ENCODE measurements around the gene MTMR11. TPM values are rescaled to one million over a fixed set of nuclear protein-coding genes. Genes with fewer than 3 reads are reported as not detected.

Gene MTMR11
- total RNA-seq (2022; extraction: Qiagen RNA extraction; ENCODE audit: low read depth): 6.6 to 10.4 TPM (median 9.3 TPM) in 5 replicates

DNA sequence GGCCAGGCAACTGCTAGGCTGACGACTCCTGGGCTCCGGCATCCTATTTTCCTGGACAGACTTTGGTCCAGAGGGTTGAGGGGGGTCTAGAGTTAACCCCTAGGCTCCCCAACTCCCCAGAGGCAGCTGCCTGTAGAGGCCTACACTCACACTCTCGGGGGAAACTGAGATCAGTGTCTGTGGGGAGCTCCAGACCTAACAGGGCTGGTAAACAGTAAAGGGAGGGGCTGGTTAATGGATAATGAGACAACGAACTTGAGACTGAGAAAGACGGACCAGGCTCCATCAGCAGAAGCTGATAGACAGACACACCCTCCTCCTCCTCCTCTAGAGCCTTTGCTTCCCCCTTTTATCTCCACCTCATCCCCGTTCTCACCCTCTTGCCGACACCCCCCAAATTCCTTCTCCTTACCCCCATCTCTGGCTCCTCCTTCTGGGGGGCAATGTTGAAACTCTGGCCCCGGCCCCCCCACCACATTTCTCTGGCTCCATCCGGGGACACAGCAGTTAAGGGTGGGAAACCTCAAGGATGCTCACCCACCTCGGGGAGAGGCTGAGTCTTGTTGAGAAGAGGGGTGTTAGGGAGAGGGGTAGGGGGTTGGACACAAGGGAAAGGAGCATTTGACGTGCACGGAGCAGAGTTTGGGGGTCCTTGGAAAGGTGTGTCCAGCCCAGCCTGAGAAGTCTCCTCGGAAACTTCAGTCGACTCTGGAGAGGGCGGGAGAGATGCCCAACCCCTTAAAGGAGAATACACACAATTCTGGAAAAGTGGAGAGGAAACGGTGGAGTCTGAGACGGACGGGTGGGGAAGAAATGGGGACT lies at the start of gene MTMR11:
MTMR11 (minus strand) TSS at position 710 of the 822 bp plus-strand sequence; CDS start at position 478, 232 bp downstream.

DNA sequence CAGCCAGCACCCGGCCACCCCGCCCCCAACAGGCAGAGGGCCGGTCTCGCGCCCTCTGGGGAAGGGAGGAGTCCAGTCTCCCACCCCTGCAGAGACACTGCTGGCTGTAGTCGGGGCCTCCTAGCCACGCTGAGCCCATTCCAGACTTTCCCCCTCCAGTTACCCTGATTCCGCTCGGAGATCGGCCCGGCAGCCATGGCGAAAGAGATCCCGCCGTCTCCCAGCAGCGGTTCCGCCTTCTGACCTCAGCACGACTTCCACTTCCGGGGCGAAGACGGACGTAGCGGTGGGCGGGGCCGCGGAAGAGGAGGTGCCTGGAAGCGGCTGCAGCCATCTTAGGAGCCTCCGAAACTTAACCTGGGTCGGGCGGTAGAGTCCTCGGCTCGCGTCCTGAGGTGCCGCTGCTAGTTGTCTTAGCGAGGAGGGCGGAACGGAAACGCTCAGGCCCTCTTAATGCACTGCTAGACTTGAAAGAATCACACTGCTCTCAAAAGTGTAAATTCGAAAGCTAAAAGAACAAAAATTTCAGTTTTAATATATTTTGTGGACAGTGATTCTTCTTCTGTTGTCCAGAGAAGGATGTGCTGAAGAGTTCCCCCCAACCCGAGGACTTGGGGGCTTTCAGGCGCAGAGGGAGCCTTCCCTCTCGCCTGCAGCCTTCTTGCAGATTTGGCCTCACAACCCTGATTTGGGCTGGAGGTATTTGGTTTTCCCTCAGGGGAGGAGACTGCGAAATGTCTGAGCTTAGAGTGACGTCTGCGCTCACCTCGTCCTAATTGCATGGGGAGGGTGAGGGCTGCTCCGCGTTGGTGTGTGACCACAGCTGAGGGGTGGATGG lies 8.9 kb downstream of the MTMR11 start, which contains the start of gene SF3B4:
SF3B4 (minus strand) TSS at position 241 of the 838 bp plus-strand sequence; CDS start at position 197, 44 bp downstream.

DNA sequence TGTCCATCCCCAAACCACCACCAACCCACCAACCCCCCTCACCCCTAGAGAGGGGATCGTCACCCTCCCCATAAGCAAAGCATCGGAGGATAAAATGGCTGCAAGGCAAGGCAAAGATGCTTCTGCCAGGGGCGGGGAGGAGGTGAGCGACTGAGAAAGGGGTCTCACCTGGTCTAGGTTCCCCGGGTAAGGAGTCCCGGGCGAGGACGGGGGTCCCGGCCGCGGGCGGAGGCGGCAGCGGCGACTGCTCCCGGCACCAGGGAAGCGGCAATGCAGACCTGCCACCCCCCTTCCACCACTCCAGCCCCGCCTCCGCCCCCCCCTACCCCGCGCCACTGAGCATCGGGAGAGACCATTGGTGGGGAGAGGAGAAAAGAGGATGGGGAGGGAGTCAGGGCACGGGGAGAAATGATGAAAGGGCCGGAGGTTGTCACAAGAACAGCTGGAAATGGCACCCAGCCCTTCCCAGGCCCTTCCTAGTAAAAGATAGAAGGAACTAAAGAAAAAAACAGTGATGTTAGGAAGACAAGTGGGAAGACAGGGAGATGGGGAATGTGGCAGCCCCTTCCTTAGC lies 19.0 kb downstream of the MTMR11 start, which contains the start of gene SV2A:
SV2A (minus strand) TSS at position 274 of the 574 bp plus-strand sequence. CDS start 4,004 bp downstream, outside the sequence.

DNA sequence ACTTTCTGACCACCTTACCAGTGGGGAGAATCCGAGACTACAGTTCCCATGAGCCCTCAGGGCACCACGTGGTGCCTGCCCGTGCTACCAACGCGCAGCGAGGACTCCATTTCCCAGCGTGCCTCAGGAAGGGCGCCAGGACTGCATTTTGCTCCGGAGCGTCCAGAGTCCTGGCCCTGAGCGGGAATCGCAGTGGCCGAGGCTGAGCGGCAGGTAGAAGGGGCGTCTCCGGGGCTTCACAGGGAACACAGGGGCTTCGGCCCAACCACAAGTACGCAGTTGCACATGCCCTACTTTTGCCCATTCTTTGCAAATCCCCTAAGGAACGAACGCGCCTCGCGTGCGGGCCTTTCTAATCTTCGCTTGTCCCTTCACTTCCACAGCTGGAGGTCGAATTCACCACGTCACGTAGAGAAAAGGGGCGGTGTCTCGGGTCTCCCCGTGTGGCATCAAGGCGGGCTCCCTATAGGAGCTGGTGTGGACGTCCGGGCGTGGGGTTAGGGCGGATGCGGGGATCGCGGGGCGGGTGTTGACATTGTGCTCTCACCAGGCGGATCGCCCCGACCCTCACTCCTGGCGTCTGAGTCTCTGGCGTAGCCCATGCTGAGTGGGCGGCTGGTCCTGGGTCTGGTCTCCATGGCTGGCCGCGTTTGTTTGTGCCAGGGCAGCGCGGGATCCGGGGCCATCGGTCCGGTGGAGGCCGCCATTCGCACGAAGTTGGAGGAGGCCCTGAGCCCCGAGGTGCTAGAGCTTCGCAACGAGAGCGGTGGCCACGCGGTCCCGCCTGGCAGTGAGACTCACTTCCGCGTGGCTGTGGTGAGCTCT lies 37.0 kb downstream of the MTMR11 start, which contains the start of gene BOLA1:
BOLA1 (plus strand) TSS at position 109 of the 825 bp plus-strand sequence; CDS start at position 601, 492 bp downstream.

Other genes starting within 250 kb of the MTMR11 start
- gene FCGR1A, start 154.2 kb downstream of the MTMR11 start, total RNA-seq (2022; extraction: Qiagen RNA extraction; ENCODE audit: low read depth): not detected in 5 replicates
- gene BOLA1, start 37.3 kb downstream of the MTMR11 start, total RNA-seq (2022; extraction: Qiagen RNA extraction; ENCODE audit: low read depth): 12.1 to 29.0 TPM (median 24.1 TPM) in 5 replicates
- 0.06 to 0.15 TPM (median 0.09 TPM) in 5 replicates for gene SV2A, start 19.0 kb downstream of the MTMR11 start, total RNA-seq (2022; extraction: Qiagen RNA extraction; ENCODE audit: low read depth)
- gene SF3B4, start 9.1 kb downstream of the MTMR11 start, total RNA-seq (2022; extraction: Qiagen RNA extraction; ENCODE audit: low read depth): 127 to 142 TPM (median 131 TPM) in 5 replicates
- gene OTUD7B, start 73.8 kb upstream of the MTMR11 start, total RNA-seq (2022; extraction: Qiagen RNA extraction; ENCODE audit: low read depth): 8.2 to 13.0 TPM (median 11.6 TPM) in 5 replicates
- 14.6 to 17.0 TPM (median 16.4 TPM) in 5 replicates for gene VPS45, start 130.9 kb upstream of the MTMR11 start, total RNA-seq (2022; extraction: Qiagen RNA extraction; ENCODE audit: low read depth)
- gene PLEKHO1, start 213.0 kb upstream of the MTMR11 start, total RNA-seq (2022; extraction: Qiagen RNA extraction; ENCODE audit: low read depth): 6.2 to 8.9 TPM (median 7.6 TPM) in 5 replicates